Dedifferentiated amniotic fluid mesenchymal stem cell (primary cell): ENCODE measurements around the gene TCAP.
"Not testable (repeated sequence)": the region's sequence is repeated elsewhere in the genome, so short reads cannot be mapped to it uniquely, and the experiment has no call there.

Experiments
- DNase-seq: peaks from one replicate; pipeline ENCODE4 v3.0.0-alpha.2; 2016; ENCODE audit errors: extremely low spot score

The TCAP gene

DNA sequence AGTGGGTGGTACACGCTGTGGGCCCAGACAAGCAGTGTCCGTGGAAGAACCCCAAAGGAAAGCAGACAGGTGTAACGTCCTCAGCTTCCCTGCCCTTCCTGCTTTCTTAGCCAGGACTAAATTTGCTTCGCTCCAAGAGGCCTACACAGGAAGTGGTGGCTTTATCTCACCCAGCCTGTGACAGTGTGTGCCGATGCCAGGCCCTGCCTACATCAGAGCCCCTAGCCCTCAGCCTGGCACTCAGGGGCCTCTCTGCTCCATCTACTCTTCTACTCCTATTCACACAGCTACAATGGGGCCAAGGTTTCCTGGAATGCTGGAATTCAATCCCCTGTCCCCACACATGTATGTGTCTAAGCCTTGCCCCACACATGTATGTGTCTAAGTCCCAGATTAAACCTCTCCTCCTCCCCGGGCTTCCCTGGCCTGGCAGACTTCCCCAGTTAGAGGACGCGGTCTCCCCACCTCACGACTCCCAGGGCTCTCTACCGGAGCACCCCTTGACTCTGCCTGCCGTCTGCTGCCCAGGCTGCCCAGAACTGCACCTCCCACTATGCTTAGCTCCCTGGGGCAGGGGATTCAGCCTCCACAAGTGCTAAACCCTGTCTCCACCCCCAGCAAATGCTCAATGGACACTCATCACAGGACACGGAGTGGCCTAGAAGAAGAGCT lies 14.5 kb downstream of the TCAP start:
- DNase-seq = no peak

DNA sequence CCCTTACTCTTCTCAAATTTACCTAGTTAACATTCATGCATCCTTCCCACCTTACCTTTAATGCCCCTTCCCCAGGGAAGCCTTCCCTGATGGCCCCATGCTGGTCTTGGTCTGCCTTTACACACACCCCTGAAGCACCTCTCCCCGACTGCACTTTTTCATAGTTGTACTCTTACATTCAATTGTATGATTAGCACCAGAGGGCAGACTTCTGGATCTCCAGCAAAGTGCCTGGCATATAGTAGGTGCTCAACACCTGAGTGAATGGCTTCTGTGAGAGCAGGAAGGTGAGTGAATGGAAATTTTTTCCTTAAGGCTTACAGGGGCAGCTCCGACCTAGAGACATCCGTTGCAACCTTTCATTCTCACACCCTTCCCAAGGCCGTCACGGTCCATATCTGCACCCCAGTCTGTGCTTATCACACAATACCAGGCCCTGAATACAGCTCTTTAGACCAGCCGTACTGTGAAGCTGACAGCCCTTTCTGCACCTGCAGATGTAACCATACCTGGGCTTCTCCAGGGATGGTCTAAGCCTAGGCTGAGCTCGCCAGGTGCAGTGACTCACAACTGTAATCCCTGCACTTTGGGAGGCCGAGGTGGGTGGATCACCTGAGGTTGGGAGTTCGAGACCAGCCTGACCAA lies 18.3 kb downstream of the TCAP start:
- no peak for DNase-seq

DNA sequence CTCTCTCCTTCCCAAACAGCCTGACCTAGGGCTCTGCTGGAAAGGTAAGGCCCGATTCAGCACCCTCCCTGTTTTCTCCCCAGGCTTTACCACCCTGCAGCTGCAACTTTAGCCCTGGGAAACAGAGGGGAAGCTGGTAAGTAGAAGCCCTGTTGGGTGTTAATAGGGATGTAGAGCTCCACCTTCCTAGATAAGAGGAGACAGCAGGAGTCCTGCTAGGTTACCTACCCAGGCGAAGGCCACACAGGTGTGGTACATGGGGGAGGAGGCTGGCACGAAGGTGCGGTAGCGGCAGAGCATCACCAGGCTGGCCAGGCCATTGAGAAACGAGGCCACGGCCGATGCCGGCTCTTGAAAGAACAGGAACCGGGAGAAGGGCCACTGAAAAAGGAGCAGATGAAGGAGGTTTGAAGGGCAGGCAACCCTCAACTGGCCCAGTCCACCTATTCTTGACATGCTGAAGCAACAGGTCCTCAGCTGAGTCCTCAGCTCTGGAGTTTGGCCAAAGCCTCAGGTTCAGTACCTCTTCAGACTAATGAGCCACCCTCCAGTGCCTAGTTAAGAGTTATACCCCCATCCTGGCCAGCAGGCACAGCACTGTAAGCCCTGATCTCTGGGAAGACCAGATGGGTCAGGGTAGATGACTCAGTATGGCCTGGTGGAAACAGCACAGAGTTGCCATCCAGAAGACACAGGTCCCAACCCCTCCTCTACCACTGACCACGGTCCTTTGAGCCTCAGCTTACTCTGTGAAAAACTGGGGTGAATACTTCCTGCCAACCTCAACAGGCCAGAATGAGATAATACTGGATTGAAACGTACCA lies 19.4 kb downstream of the TCAP start:
- no peak for DNase-seq

DNA sequence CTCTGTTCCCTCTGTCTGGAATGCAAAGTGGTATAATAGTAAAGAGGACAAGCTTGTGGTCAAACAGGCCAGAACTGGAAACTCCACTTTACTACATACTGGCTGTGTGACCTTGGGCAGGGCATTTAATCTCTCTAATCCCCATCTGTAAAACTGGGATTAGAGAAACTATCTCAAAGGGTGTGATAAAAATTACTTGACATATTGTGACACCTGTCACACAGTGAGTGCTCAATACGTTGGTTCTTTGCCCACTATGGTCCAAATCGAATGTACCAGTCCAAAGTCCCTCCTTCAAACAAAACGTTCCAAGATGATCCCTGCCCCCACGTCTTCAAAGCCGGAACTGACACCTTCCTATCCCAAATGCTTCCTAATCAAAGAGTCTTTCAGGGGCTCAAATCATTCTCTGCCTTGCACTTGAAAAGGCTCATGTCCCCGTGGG lies 22.0 kb downstream of the TCAP start:
- DNase-seq = no peak

DNA sequence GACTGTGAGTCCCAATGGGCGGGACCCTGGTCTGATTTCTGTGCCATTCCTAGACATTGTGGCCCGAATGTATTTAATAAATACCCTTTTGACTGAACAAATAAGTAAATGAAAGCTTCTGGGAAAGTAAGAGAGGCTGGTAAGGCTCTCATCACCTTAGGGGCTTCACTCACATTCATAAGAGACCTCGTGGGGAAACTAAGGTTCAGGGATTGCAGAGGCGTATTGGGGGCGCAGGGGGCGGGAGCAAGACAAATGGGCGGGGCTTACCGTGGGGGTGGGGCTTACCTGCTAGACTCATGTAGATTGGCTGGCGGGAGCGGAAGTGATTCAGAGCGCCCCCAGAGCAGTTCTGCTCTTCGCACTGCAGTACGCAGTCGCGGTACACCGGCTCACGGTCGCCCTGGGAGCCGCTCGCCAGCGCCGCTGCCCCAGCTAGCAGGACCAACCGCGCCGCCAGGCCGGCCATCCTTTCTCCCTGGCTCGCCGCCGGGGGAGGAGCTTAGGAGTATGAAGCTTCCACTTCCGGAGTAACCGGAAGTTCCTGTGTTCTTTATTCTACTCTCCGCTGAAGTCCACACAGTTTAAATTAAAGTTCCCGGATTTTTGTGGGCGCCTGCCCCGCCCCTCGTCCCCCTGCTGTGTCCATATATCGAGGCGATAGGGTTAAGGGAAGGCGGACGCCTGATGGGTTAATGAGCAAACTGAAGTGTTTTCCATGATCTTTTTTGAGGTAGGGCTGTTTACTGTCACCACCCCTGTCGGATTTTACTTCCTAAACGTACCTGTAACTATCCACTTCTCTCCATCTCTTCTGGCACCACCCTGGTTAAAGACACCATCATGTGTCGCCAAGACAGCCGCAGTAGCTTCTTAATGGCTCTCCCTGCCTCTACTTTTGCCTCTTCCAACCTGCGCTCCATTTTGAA lies 22.7 kb downstream of the TCAP start, which contains the start of gene PGAP3:
TSS of gene PGAP3 (minus strand) at position 512 of the 929 bp plus-strand sequence. CDS start at position 469, 43 bp downstream.
- peak; percentile 73 for DNase-seq

DNA sequence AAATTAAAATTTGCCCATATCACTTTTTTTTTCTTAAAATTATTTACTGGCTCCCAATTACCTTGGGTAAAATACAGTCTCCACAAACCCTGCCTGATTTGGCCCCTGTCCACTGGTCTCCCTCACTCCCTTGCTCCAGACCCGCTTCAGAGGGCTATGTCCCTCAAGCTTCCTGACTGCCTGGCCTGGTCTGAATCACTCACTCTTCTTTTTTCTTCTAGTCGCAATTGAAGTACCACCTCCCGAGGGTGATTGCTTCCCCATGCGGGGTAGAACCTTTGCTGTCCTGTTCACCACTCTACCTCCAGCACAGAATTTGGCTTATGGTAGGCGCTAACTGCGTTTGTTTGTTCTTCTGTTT lies 23.3 kb downstream of the TCAP start:
- DNase-seq = no peak

DNA sequence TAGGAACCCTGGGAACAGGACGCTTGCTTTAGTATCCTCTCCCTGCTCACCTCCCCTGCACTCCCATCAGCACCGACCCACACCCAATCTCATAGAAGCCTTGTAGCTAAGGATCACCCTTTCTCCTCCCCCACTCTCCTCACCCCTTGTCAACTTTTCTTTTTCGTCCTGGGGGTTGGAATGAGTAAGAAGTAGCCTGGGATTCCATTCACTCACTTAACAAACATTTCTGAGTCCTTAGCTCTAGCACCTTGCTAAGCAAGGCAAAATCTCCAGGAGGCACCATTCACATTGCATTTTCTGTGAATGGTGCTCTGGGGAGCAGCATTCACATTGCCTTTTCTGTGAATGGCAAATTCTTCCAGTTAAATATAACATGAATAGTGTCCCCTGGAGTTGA lies 23.8 kb downstream of the TCAP start:
- no peak for DNase-seq

DNA sequence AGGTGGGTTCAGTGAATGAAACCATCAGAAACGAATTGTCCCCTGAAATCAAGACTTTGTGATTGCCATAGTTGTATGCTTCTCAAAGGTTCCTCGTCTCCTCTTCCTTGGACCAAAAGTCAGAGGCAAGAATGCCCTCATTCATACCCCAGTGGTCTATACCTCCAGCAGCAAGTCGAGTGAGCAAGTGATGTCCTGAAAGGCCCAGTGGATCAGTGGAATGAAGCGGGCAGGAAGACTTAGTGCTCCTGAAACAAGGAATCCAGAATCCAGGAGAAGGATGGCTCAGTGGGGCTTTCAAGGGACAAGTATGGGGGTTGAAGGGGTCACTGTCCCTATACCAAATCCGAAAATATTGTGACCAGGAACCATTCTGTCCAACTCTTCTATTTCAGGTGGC lies 29.4 kb downstream of the TCAP start:
- DNase-seq = no peak

DNA sequence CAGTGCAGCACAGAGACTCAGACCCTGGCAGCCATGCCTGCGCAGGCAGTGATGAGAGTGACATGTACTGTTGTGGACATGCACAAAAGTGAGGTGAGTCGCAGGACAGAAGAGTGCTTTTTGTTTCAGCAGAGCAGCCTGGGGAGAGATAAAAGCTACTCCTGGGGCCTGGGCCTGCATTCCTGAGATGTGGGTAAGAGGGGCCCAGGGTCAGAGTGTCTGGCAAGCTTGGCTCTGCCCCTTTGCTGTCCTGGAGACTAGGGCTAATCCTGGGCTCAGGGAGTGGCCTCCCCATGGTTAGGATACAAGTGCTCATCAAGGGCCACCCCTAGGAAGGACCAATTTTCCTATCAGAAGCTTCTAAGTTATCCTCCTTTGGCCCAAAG lies 29.9 kb downstream of the TCAP start:
- no peak for DNase-seq

DNA sequence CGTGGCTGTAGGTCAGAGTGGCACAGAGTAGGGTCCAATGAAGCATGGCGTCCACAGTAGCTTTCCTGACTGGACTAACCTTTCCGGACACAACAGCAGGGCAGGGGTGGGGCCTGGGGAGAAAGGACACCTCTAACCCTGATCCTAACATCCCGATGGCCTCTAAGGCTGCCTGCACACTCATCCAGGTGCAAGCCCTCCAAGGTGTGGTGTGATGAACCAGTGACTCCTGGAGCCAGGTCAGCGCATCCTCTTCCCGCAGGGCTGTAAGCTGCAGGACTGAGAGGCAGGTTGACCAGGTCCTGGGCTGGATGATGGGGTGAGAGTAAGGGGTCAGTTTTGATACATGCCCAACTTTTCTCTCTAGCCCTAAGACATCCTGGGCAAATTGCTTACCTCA lies 31.6 kb downstream of the TCAP start:
- DNase-seq = no peak

DNA sequence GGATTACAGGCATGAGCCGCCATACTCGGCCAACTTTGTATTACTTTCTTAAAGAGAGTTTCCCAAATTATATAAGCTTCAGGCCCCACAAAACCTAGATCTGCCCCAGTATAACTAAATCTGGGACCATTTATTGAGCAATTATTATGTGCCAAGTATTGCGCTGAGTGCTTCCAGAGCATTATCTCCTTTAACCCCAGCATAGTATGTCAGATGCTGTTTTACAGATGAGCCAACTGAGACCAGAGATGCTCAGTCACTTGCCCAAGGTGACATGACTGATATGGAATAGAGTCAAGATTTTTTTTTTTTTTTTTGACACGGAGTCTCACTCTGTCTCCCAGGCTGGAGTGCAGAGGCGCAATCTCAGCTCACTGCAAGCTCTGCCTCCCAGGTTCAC lies 32.8 kb downstream of the TCAP start:
- no peak for DNase-seq

DNA sequence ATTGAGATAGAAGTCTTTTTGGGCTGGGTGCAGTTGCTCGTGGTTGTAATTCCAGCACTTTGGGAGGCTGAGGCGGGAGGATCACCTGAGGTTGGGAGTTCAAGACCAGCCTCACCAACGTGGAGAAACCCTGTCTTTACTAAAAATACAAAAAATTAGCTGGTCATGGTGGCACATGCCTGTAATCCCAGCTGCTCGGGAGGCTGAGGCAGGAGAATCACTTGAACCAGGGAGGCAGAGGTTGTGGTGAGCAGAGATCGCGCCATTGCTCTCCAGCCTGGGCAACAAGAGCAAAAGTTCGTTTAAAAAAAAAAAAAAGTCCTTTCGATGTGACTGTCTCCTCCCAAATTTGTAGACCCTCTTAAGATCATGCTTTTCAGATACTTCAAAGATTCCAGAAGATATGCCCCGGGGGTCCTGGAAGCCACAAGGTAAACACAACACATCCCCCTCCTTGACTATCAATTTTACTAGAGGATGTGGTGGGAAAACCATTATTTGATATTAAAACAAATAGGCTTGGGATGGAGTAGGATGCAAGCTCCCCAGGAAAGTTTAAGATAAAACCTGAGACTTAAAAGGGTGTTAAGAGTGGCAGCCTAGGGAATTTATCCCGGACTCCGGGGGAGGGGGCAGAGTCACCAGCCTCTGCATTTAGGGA lies 34.1 kb downstream of the TCAP start:
- not testable (repeated sequence) for DNase-seq

DNA sequence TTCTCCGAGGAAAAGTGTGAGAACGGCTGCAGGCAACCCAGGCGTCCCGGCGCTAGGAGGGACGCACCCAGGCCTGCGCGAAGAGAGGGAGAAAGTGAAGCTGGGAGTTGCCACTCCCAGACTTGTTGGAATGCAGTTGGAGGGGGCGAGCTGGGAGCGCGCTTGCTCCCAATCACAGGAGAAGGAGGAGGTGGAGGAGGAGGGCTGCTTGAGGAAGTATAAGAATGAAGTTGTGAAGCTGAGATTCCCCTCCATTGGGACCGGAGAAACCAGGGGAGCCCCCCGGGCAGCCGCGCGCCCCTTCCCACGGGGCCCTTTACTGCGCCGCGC lies 34.6 kb downstream of the TCAP start, which contains the start of gene ERBB2:
TSS of gene ERBB2 (plus strand) at position 247 of the 330 bp plus-strand sequence. CDS start 175 bp downstream, outside the sequence.
- peak; percentile 76 for DNase-seq

DNA sequence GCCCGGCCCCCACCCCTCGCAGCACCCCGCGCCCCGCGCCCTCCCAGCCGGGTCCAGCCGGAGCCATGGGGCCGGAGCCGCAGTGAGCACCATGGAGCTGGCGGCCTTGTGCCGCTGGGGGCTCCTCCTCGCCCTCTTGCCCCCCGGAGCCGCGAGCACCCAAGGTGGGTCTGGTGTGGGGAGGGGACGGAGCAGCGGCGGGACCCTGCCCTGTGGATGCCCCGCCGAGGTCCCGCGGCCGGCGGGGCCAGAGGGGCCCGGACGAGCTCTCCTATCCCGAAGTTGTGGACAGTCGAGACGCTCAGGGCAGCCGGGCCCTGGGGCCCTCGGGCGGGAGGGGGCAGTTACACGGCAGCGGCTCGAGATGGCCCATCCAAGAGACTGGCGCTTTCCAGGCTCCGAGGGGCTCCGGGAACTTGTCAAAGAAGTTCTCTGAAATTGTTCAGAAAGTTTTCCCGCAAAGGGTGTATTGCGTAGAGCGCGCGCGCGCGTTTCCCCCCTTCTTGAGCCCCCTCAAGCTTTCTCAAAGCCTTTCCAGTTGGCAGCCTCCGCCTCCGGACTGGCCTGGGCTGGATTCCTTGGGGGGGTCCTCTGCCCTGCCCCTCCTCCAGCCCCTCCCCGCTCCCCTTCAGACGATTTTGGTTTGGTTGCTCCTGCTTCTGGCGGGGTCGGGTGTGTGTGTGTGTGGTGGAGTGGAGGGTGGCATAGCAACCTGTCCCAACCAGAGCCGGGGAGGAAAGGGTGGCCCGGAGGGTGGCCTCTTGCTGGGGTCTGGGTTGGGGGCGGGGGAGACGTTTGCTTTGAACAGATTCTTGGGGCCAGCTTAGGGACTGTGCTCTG lies 35.2 kb downstream of the TCAP start:
- DNase-seq = peak; percentile 15

DNA sequence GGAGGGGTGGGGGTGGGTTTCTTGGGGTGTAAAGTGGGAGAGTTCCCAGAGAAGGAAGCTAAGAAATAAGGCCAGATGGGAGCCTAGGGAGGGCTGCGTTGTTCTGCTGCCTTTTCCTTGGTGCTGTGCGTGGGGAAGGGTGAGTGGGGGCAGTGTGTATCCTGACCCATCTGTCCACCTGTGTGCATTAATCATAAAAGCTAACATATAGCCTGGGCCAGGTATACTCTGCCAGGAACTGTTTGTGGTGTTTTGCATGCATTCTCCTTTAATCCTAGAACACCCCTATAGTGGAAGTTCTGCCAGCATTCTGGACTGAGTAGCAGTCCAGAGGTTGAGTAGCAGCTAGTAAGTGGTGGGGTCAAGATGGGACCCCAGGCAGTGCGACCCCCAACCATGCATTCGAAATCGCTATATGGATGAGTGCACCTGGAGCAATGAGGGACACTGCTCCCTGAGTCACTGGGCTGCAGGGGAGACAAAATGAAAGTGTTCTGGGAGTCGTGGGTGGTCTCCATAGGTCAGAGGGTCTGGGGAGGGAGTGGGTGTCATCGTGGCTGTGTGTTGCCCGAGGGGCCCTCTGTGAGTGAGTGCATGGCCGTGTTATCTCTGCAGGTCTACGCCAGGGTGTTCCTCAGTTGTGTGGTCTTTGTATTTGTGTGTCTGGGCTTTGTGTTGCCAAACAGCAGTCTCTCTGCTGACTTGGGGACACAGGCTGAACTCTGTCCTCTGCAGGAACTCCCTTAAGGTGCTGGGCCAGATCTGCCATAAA lies 36.0 kb downstream of the TCAP start:
- no peak for DNase-seq

DNA sequence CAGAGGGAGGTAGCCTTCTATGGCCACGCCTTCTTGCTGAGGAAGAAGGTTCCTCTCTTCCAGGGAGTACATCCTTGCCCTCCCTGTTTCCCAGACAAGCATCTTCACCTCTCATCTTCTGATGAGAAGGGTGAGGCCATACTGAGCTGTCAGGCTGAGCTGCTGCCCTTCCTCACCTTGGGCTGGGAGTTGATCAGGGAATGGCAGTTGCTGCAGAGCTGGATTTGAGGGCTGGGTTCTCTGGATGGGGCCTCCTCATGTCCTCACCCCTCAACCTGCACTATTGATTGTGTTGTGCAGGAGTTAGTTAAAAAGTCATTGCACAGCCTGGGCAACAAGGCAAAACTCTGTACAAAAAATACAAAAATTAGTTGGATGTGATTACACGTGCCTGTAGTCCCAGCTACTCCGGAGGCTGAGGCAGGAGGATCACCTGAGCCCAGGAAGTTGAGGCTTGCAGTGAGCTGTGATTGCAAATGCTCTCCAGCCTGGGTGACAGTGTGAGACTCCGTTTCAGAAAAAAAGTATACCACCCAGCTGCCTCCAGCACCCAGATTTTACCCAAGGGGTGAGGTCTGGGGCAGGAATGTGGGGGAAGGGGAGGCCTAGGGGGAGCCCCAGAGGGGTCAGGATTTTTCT lies 36.8 kb downstream of the TCAP start:
- DNase-seq = no peak

DNA sequence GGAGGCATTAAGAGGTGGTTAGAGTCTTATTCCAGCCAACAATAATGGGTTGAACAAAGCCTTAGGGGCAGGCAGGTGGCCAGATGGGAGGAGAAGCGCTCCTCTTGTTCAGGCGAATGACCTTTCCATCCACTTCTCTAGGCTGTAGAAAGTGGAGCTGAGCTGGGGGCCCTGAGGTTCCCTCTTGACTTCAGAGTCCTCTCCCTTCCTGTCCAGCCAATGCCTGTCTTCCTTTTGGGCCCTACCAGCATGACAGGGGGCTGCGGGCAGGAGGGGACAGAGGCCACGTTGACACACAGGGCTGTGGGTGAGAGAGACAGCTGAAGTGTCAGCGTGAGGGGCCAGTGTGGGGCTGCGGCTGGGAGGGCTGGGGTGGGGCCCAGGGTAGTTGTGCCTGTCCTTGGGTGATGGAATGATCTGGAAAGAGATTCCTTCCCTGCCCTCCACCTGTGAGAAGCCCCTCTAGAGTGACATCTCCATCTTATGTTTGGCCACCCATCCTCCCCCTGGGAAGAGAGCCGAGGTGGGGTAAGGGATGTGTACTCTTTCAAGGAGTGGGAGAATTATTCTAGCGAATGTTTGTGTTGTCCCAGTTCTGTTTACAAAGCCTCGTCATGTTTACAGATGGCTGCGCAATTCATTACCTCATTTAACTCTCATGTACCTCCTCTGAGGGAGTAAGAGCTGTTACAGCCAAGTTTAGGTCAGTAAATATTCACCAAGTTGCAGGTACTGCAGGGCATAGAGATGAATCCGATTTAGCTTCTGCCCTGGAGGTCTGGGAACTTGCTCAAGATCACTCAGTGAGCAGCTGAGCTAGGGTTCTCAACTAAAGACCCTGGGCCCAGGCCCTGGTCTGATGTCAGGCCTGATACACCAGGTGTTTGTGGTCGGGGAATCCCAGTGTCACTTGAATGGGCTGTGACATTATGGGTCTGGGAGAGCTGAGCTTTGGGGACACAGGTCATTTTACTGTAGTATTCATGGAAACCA lies 38.0 kb downstream of the TCAP start:
- DNase-seq = no peak

DNA sequence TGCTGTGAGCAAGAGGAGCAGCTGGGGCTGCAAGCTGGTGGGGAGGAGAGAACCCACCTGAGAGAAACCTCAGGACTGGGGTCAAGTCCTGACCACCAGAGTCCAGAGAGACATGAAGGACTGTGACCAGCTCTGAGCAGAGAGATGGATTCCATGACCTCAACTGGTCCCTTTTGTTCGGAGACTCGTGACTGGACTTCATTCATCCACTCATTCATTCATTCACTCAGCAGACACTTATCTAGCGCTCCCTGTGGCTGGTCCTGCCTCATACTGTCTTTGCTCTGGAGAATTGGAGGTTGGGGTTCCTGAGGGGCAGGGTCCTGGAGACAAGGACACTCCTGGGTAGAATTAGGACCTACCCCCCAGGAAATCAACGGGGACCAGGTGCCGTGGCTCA lies 38.8 kb downstream of the TCAP start:
- no peak for DNase-seq
